ENCODE data around the gene DAZAP2. TPM values are rescaled to one million over a fixed set of nuclear protein-coding genes. Genes with fewer than 3 reads are reported as not detected.

DAZAP2 gene
- total RNA-seq: 273 and 277 TPM in 2 replicates
- polyA plus RNA-seq: 303 and 348 TPM in 2 replicates

- Histone ChIP-seq H3K27me3 (no peaks in the 10 kb centered on the region), H3K4me2 (peak within 1 kb of the TSS; percentile 83), H4K20me1 (ENCODE audit: insufficient read depth, poor library complexity, severe bottlenecking) (peaks cover 2% of the 10 kb centered on the region), H3K9me2 (replicated peaks; ENCODE audit: insufficient read depth) (no peaks in the 10 kb centered on the region), H3K4me1 (ENCODE audit: insufficient read depth) (no peaks in the 10 kb centered on the region), H2AFZ (peak within 1 kb of the TSS; percentile 83), H3K79me2 (peaks cover 24% of the 10 kb centered on the region), H3K36me3 (replicated peaks; ENCODE audit: insufficient read depth, low read depth) (peaks cover 5% of the 10 kb centered on the region), H3K27ac (peak within 1 kb of the TSS; percentile 100), H3K9me3 (ENCODE audit: low read depth) (no peaks in the 10 kb centered on the region), H3K4me3 (peak within 1 kb of the TSS; percentile 80)
- DNase-seq (ENCODE audit: low spot score): peak; percentile 98
- 1% methylated on average over 65 of the region's 70 CpGs for WGBS (ENCODE audit: low lambda C conversion rate, missing lambda C conversion rate)
- no peak for TF ChIP-seq EZH2phosphoT487 (IDR thresholded peaks at IDR 0.05; ENCODE audit: low read depth, severe bottlenecking, unreplicated experiment)
- TF ChIP-seq EZH2 (IDR thresholded peaks at IDR 0.05; ENCODE audit: borderline replicate concordance): no peak
- no peak for TF ChIP-seq CTCF (IDR thresholded peaks at IDR 0.05; ENCODE audit: poor library complexity)
These were observed at the start of gene DAZAP2 for GRCh38 chr12:51238510-51239334. Gene DAZAP2, plus strand, starts transcription at chr12:51238826. Its CDS starts 82 bp downstream, at chr12:51238908.

- no peak overlapping the region for H3K4me2 ChIP-seq
- TF ChIP-seq CTCF (IDR thresholded peaks at IDR 0.05; ENCODE audit: poor library complexity) (no peak), EZH2phosphoT487 (IDR thresholded peaks at IDR 0.05; ENCODE audit: low read depth, severe bottlenecking, unreplicated experiment) (no peak), EZH2 (IDR thresholded peaks at IDR 0.05; ENCODE audit: borderline replicate concordance) (no peak)
- H3K27ac ChIP-seq: no peak overlapping the region
- no peaks in the 10 kb centered on the region for H3K36me3 ChIP-seq (replicated peaks; ENCODE audit: insufficient read depth, low read depth)
- no peaks in the 10 kb centered on the region for H3K27me3 ChIP-seq
- H4K20me1 ChIP-seq (ENCODE audit: insufficient read depth, poor library complexity, severe bottlenecking): no peaks in the 10 kb centered on the region
- H2AFZ ChIP-seq: no peak overlapping the region
- 93% methylated on average over 14 of the region's 14 CpGs for WGBS (ENCODE audit: low lambda C conversion rate, missing lambda C conversion rate)
- H3K4me1 ChIP-seq (ENCODE audit: insufficient read depth): no peaks in the 10 kb centered on the region
- no peaks in the 10 kb centered on the region for H3K79me2 ChIP-seq
- no peaks in the 10 kb centered on the region for H3K9me3 ChIP-seq (ENCODE audit: low read depth)
- DNase-seq (ENCODE audit: low spot score): no peak
- no peaks in the 10 kb centered on the region for H3K9me2 ChIP-seq (replicated peaks; ENCODE audit: insufficient read depth)
- H3K4me3 ChIP-seq: no peak overlapping the region
These were observed 48.8 kb upstream of the DAZAP2 start for GRCh38 chr12:51189790-51190355.

GRCh38 chr12:51190820-51191219, 47.8 kb upstream of the DAZAP2 start:
- Histone ChIP-seq H3K27ac (no peak overlapping the region), H3K4me3 (no peak overlapping the region), H3K9me3 (ENCODE audit: low read depth) (no peaks in the 10 kb centered on the region), H3K79me2 (no peaks in the 10 kb centered on the region), H3K4me2 (no peak overlapping the region), H3K4me1 (ENCODE audit: insufficient read depth) (no peaks in the 10 kb centered on the region), H3K36me3 (replicated peaks; ENCODE audit: insufficient read depth, low read depth) (no peaks in the 10 kb centered on the region), H3K27me3 (no peaks in the 10 kb centered on the region), H4K20me1 (ENCODE audit: insufficient read depth, poor library complexity, severe bottlenecking) (no peaks in the 10 kb centered on the region), H2AFZ (no peak overlapping the region), H3K9me2 (replicated peaks; ENCODE audit: insufficient read depth) (no peaks in the 10 kb centered on the region)
- no peak for TF ChIP-seq EZH2 (IDR thresholded peaks at IDR 0.05; ENCODE audit: borderline replicate concordance)
- TF ChIP-seq CTCF (IDR thresholded peaks at IDR 0.05; ENCODE audit: poor library complexity): no peak
- TF ChIP-seq EZH2phosphoT487 (IDR thresholded peaks at IDR 0.05; ENCODE audit: low read depth, severe bottlenecking, unreplicated experiment): no peak
- DNase-seq (ENCODE audit: low spot score): no peak
- 92% methylated on average over 4 of the region's 4 CpGs for WGBS (ENCODE audit: low lambda C conversion rate, missing lambda C conversion rate)

Measured in hepatocyte (in vitro differentiated cells).